ENCODE measurements around the gene FRAS1. TPM values are rescaled to one million over a fixed set of nuclear protein-coding genes. Genes with fewer than 3 reads are reported as not detected.

The FRAS1 gene
- total RNA-seq, 2 experiments from 2014 or later, result 0.04 to 0.24 TPM

GRCh38 chr4:78370631-78371372 lies 313.7 kb downstream of the FRAS1 start:
- no peak for DNase-seq
- no peaks in the 10 kb centered on the region for H3K36me3 Mint-ChIP-seq
- H3K4me3 Mint-ChIP-seq, result no peak overlapping the region
- no peaks in the 10 kb centered on the region for H3K9me3 Mint-ChIP-seq
- peaks cover 8% of the 10 kb centered on the region for H3K27me3 Mint-ChIP-seq
- H3K4me1 Mint-ChIP-seq, result no peaks in the 10 kb centered on the region
- H3K27ac Mint-ChIP-seq, result no peak overlapping the region

DNA sequence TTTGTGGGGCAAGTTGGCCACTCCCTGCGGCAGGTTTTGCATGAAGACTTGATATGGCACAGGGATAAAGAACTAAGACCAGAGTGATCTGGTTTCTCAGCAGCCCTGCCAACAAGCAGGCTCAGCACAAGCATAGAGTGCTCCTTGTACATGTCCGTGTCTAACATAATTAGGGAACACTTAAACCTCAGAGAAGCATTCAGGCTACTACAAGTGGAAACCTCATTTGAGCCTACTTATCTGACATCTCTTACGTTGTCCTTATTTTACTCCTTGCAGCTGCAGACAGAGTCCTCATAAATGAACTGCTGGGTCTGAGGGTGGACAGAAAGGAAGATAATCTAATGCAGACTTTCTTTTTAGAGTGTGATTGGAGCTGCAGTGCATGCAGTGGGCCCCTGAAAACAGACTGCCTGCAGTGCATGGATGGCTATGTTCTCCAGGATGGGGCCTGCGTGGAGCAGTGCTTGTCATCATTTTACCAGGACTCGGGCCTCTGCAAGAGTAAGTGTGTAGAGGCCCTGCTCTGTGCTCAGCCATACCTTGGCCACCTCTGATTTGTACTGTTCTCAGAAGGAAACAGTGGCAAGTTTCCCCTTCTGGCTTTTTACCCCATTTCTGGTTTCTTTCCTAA lies 315.3 kb downstream of the FRAS1 start:
- Mint-ChIP-seq H3K4me1 (no peaks in the 10 kb centered on the region), H3K27me3 (peaks cover 8% of the 10 kb centered on the region), H3K4me3 (no peak overlapping the region), H3K27ac (no peak overlapping the region), H3K9me3 (no peaks in the 10 kb centered on the region), H3K36me3 (no peaks in the 10 kb centered on the region)
- DNase-seq, result no peak

GRCh38 chr4:78377555-78377954 lies 320.4 kb downstream of the FRAS1 start:
- Mint-ChIP-seq H3K4me3 (no peak overlapping the region), H3K4me1 (no peaks in the 10 kb centered on the region), H3K27ac (no peak overlapping the region), H3K36me3 (no peaks in the 10 kb centered on the region), H3K9me3 (no peaks in the 10 kb centered on the region), H3K27me3 (peaks cover 16% of the 10 kb centered on the region)
- no peak for DNase-seq

GRCh38 chr4:78379040-78379439 lies 321.9 kb downstream of the FRAS1 start:
- Mint-ChIP-seq H3K4me3 (no peak overlapping the region), H3K27me3 (peaks cover 16% of the 10 kb centered on the region), H3K36me3 (no peaks in the 10 kb centered on the region), H3K4me1 (no peaks in the 10 kb centered on the region), H3K9me3 (no peaks in the 10 kb centered on the region), H3K27ac (no peak overlapping the region)
- DNase-seq, result no peak

GRCh38 chr4:78379991-78380729 lies 323.0 kb downstream of the FRAS1 start:
- H3K27me3 Mint-ChIP-seq, result peaks cover 16% of the 10 kb centered on the region
- H3K4me1 Mint-ChIP-seq, result no peaks in the 10 kb centered on the region
- H3K4me3 Mint-ChIP-seq, result no peak overlapping the region
- H3K9me3 Mint-ChIP-seq, result no peaks in the 10 kb centered on the region
- H3K27ac Mint-ChIP-seq, result no peak overlapping the region
- no peak for DNase-seq
- H3K36me3 Mint-ChIP-seq, result no peaks in the 10 kb centered on the region

DNA sequence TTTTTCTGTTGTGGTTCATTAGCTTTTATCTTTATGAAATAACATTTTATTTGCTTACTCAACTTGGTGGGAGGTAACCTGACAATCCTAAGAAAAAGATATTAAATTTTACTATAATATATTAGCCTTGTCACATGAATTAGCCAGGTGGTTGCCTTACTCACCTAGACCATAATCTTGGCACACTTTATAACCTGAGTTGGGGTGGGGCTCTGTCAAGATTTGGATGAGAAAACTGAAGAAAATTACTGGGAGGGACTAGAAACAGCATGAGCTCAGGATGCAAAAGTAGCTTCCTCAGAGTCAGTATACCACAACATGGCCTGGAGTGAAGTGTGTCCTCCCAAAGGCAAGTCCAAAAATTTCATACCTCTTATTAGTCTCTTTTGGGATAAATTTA lies 329.6 kb downstream of the FRAS1 start:
- Mint-ChIP-seq H3K27ac (no peak overlapping the region), H3K4me1 (no peaks in the 10 kb centered on the region), H3K36me3 (no peaks in the 10 kb centered on the region), H3K27me3 (peaks cover 5% of the 10 kb centered on the region), H3K4me3 (no peak overlapping the region), H3K9me3 (no peaks in the 10 kb centered on the region)
- DNase-seq, result no peak

DNA sequence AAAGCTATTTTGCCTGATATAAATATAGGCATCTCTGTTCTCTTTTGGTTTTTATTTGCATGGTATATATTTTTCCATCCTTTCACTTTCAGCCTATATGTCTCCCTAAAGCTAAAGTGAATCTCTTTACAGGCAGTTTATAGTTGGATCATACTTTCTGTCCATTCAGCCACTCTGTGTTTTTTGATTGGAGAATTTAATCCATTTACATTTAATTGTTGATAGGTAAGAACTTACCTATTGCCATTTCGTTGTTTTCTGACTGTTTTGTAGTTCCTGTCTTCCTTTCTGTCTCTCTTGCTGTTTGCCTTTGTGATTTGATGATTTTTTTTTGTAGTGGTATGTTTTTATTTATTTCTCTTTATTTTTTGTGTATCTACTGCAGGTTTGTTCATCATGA lies 338.5 kb downstream of the FRAS1 start:
- Mint-ChIP-seq H3K4me3 (no peak overlapping the region), H3K4me1 (no peaks in the 10 kb centered on the region), H3K36me3 (no peaks in the 10 kb centered on the region), H3K9me3 (peaks cover 8% of the 10 kb centered on the region), H3K27ac (no peak overlapping the region), H3K27me3 (peaks cover 28% of the 10 kb centered on the region)
- DNase-seq, result no peak

GRCh38 chr4:78396613-78397291 lies 339.6 kb downstream of the FRAS1 start:
- Mint-ChIP-seq H3K4me1 (no peaks in the 10 kb centered on the region), H3K27ac (no peak overlapping the region), H3K9me3 (peaks cover 8% of the 10 kb centered on the region), H3K27me3 (peaks cover 28% of the 10 kb centered on the region), H3K4me3 (no peak overlapping the region), H3K36me3 (no peaks in the 10 kb centered on the region)
- no peak for DNase-seq

DNA sequence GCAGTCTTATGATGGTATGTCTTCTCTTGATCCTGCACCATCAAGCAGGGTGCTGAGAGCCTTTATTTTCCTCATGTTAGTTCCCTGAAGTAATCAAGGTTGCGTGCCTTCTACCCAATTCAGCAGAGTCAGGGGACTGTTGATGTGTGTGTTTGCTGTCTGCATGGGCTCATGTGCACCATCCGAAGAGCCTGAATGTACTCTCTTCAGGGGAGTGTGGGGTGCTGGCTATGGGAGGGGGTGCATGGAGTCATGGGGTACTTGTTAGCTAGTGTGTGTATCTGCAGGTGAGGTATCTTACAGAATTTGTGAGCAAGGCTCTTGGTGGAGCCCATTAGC lies 340.1 kb downstream of the FRAS1 start:
- no peak overlapping the region for H3K4me3 Mint-ChIP-seq
- H3K9me3 Mint-ChIP-seq, result peaks cover 8% of the 10 kb centered on the region
- no peaks in the 10 kb centered on the region for H3K4me1 Mint-ChIP-seq
- H3K27ac Mint-ChIP-seq, result no peak overlapping the region
- DNase-seq, result no peak
- no peaks in the 10 kb centered on the region for H3K36me3 Mint-ChIP-seq
- peaks cover 25% of the 10 kb centered on the region for H3K27me3 Mint-ChIP-seq

GRCh38 chr4:78409612-78410202 lies 352.6 kb downstream of the FRAS1 start:
- Mint-ChIP-seq H3K9me3 (no peaks in the 10 kb centered on the region), H3K4me1 (no peaks in the 10 kb centered on the region), H3K27ac (no peak overlapping the region), H3K36me3 (no peaks in the 10 kb centered on the region), H3K27me3 (peaks cover 12% of the 10 kb centered on the region), H3K4me3 (no peak overlapping the region)
- no peak for DNase-seq

DNA sequence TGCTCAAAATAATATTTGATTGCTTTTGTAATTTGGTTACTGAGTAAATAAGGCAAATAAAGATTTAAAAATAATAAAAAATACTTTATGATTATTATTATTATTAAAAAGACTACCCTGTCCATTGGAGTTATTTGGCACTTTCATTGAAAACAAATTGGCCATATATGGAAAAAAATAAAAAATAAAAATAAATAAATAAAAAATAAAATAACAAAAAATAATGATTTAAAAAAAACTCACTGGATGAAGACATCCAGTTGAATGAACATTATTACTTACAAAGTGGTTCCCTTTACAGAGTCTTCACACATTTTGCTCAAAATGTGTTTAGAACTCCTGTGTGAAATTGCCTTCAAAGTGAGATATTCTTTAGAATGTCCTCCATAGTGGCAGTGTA lies 353.1 kb downstream of the FRAS1 start:
- no peaks in the 10 kb centered on the region for H3K4me1 Mint-ChIP-seq
- peaks cover 12% of the 10 kb centered on the region for H3K27me3 Mint-ChIP-seq
- H3K36me3 Mint-ChIP-seq, result no peaks in the 10 kb centered on the region
- H3K4me3 Mint-ChIP-seq, result no peak overlapping the region
- H3K27ac Mint-ChIP-seq, result no peak overlapping the region
- DNase-seq, result no peak
- no peaks in the 10 kb centered on the region for H3K9me3 Mint-ChIP-seq

DNA sequence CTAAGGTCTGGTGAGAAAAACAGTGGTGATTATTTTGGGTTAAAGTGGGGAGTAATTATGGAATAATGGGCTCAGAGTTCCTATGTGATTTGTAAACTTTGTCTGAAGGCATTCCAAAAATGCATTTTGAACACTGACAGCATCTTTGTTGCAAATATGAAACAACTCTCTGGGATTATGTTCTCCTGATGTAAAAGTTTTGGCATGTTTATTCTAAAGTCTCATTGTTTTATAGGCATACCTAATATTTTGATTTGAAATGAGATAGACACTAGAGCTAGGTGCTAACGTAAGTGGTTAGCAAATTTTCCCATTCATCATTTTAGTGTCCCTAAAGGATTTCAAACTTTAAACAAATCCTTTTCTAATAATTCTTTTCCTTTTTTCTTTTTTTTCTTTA lies 353.6 kb downstream of the FRAS1 start:
- Mint-ChIP-seq H3K27me3 (peaks cover 12% of the 10 kb centered on the region), H3K27ac (no peak overlapping the region), H3K4me1 (no peaks in the 10 kb centered on the region), H3K4me3 (no peak overlapping the region), H3K36me3 (no peaks in the 10 kb centered on the region), H3K9me3 (no peaks in the 10 kb centered on the region)
- no peak for DNase-seq

- no peaks in the 10 kb centered on the region for H3K36me3 Mint-ChIP-seq
- peaks cover 16% of the 10 kb centered on the region for H3K27me3 Mint-ChIP-seq
- no peaks in the 10 kb centered on the region for H3K4me1 Mint-ChIP-seq
- H3K9me3 Mint-ChIP-seq, result no peaks in the 10 kb centered on the region
- H3K27ac Mint-ChIP-seq, result no peak overlapping the region
- no peak for DNase-seq
- H3K4me3 Mint-ChIP-seq, result no peak overlapping the region
Observed at GRCh38 chr4:78414116-78414515, 357.0 kb downstream of the FRAS1 start.

DNA sequence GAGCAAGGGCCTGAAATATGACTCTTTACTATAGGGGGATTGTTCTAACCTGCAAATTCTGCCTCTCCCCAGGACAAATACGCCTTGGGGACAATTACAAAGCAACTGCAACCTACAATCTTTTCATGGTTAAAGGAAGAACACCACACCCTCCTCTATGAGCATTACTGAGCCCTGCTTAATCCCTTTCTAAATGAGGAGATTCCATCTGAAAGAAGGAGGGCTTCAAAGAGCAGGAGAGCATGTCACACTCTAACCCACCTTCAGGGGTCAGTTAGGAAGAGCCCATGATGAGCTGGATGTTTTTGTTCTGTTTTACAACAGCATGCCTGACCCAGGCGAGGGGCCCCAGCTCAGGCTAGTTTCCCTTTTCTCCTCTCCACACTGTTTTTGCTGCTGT lies 360.5 kb downstream of the FRAS1 start:
- H3K36me3 Mint-ChIP-seq, result no peaks in the 10 kb centered on the region
- H3K9me3 Mint-ChIP-seq, result no peaks in the 10 kb centered on the region
- H3K27me3 Mint-ChIP-seq, result peaks cover 16% of the 10 kb centered on the region
- no peak for DNase-seq
- H3K27ac Mint-ChIP-seq, result no peak overlapping the region
- no peaks in the 10 kb centered on the region for H3K4me1 Mint-ChIP-seq
- no peak overlapping the region for H3K4me3 Mint-ChIP-seq

DNA sequence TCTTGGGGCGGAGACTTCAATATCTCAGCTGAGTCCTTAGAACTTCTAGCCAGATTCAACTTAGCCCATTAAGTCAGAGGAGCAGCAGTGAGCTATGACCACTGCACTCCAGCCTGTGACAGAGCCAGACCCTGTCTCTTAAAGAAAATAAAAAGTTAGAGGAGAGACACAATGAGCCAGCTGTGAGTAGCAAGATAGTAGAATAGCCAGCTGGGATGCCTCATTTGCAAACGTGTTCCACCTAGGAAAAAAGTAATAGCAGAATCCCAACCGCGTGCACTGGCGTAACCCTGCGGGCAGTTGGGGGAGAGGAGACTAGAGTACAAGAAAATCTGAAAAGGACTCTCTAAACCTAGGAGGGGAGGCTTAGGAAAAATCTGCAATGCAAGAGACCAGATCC lies 361.3 kb downstream of the FRAS1 start:
- H3K27ac Mint-ChIP-seq, result no peak overlapping the region
- peaks cover 15% of the 10 kb centered on the region for H3K27me3 Mint-ChIP-seq
- H3K36me3 Mint-ChIP-seq, result no peaks in the 10 kb centered on the region
- H3K9me3 Mint-ChIP-seq, result no peaks in the 10 kb centered on the region
- no peak overlapping the region for H3K4me3 Mint-ChIP-seq
- DNase-seq, result no peak
- H3K4me1 Mint-ChIP-seq, result no peaks in the 10 kb centered on the region
